ENCODE measurements around the gene NHSL2.

- TF ChIP-seq CTCF (IDR thresholded peaks at IDR 0.05) (no peak), EP300 (IDR thresholded peaks at IDR 0.05; ENCODE audit: borderline replicate concordance in 1 of 2, low read depth in 1 of 2, low read length in 1 of 2) (no peak), REST (IDR thresholded peaks at IDR 0.05; ENCODE audit: low read depth, low read length) (no peak), YY1 (IDR thresholded peaks at IDR 0.05; ENCODE audit: low read depth) (no peak), TAF1 (IDR thresholded peaks at IDR 0.05; ENCODE audit: borderline replicate concordance, low read depth, low read length) (no peak), MEF2A (IDR thresholded peaks at IDR 0.05; ENCODE audit: borderline replicate concordance, low read depth) (no peak)
Measured at GRCh38 chrX:71944369-71944768, 33.7 kb downstream of the NHSL2 start.
